Measurements from ENCODE around the gene TPRX1.

- TF ChIP-seq POLR2A (IDR thresholded peaks at IDR 0.05; ENCODE audit: low read depth, low read length) (no peak), POLR2AphosphoS5 (IDR thresholded peaks at IDR 0.05; ENCODE audit: low read depth, low read length) (no peak), PAX5 (IDR thresholded peaks at IDR 0.05; ENCODE audit: insufficient read depth, low read length, severe bottlenecking) (no peak), TAF1 (IDR thresholded peaks at IDR 0.05; ENCODE audit: low read depth, low read length) (no peak), SPI1 (IDR thresholded peaks at IDR 0.05; ENCODE audit: low read depth, low read length) (no peak), POU2F2 (IDR thresholded peaks at IDR 0.05; ENCODE audit: low read depth, low read length) (no peak)
Observed at GRCh38 chr19:47779524-47780214, 24.7 kb downstream of the TPRX1 start.
